ENCODE measurements around the gene JMJD6. TPM values are rescaled to one million over a fixed set of nuclear protein-coding genes. Genes with fewer than 3 reads are reported as not detected.
"Not testable (repeated sequence)": the region's sequence is repeated elsewhere in the genome, so short reads cannot be mapped to it uniquely, and the experiment has no call there.

JMJD6 gene
- polyA plus RNA-seq, 1 donor (not counting 4 experiments of a cell fraction or from before 2014, with no cell fraction given): 12.0 TPM

DNA sequence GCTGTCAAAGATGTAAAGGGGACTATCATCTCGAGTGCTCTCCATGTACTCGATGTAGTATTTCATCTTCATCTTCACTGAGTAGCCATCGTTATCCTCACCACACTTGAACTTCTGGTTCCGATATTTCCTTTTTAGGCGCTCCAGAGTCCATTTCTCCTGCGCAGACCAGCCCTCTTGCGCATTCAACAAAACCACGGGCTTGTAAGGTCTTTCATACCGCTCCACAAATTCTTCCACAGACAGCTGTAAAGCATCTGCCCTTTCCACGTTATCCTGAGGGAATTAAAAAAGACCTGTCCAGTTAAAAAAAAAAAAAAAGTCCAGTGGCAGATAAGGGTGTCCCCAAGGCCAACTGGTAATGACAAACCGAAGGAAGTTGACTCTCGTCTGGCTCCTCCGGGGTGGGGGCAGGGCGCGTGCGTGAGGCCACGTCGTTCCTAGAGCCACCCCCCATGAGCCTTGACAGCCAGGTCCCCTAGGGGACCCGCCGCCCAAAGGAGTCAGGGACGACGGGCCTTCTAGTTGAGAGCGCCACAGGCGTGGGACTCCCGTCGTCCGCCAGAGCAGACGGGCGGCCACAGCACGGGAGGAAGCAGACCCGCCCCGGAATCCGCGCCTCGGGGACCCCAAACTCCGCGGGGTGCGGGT, 701 bp downstream of the JMJD6 start:
- H2AFZ ChIP-seq (ENCODE audit: control insufficient read depth, low read length): peak overlapping the region; percentile 86

GRCh38 chr17:76723812-76724211, 2.6 kb downstream of the JMJD6 start:
- Histone ChIP-seq H3K9me1 (ENCODE audit: control insufficient read depth, extremely low read depth, insufficient read depth, low read length) (peaks cover 3% of the 10 kb centered on the region), H3K36me3 (ENCODE audit: control insufficient read depth in 2 of 2, extremely low read depth in 1 of 2, insufficient read depth in 2 of 2, low read length in 2 of 2) (peaks cover 31 to 47% of the 10 kb centered on the region in 2 experiments), H3K4me1 (ENCODE audit: control insufficient read depth, extremely low read depth, insufficient read depth, low read length) (peaks cover 20% of the 10 kb centered on the region), H3K79me2 (ENCODE audit: control insufficient read depth, insufficient read depth, low read length) (peaks cover 62% of the 10 kb centered on the region), H3K9ac (ENCODE audit: control insufficient read depth, extremely low read depth, insufficient read depth, low read length) (no peak overlapping the region), H2AFZ (ENCODE audit: control insufficient read depth, low read length) (no peak overlapping the region), H3K4me3 (ENCODE audit: control insufficient read depth in 2 of 3, extremely low read depth in 1 of 3, insufficient read depth in 2 of 3, low read depth in 1 of 3, low read length in 3 of 3) (no peak overlapping the region), H3K9me3 (ENCODE audit: control insufficient read depth, low read depth, low read length) (no peaks in the 10 kb centered on the region), H3K27me3 (ENCODE audit: control insufficient read depth, extremely low read depth, insufficient read depth, low read length) (no peaks in the 10 kb centered on the region), H4K20me1 (ENCODE audit: control insufficient read depth, extremely low read depth, insufficient read depth, low read length) (peaks cover 2% of the 10 kb centered on the region), H3K27ac (ENCODE audit: control insufficient read depth, insufficient read depth, low read length) (no peak overlapping the region), H3K4me2 (ENCODE audit: control insufficient read depth, extremely low read depth, insufficient read depth, low read depth, low read length) (no peak overlapping the region)
- dilution Hi-C loops (cut with MboI; ENCODE audit: extremely low pct_ligation_motif_present, low sequenced_read_pairs): no loop called here
- DNase-seq (ENCODE audit: low read depth, low spot score) (no peak), FAIRE-seq (no peak)
- TF ChIP-seq CTCF (optimal IDR thresholded peaks at IDR 0.05 in 1 of 3, IDR thresholded peaks at IDR 0.05 in 1 of 3, conservative IDR thresholded peaks at IDR 0.05 in 1 of 3; ENCODE audit: extremely low read depth in 1 of 3, insufficient read depth in 2 of 3, low read length in 3 of 3) (no peak), EZH2 (IDR thresholded peaks at IDR 0.05; ENCODE audit: low read length) (no peak)

More for the DNA sequence above, 701 bp downstream of the JMJD6 start:
- Histone ChIP-seq H3K9me3 (ENCODE audit: control insufficient read depth, low read depth, low read length) (no peaks in the 10 kb centered on the region), H3K4me2 (ENCODE audit: control insufficient read depth, extremely low read depth, insufficient read depth, low read depth, low read length) (peak overlapping the region; percentile 99), H3K79me2 (ENCODE audit: control insufficient read depth, insufficient read depth, low read length) (peaks cover 67% of the 10 kb centered on the region), H3K4me1 (ENCODE audit: control insufficient read depth, extremely low read depth, insufficient read depth, low read length) (peaks cover 20% of the 10 kb centered on the region), H3K4me3 (ENCODE audit: control insufficient read depth in 2 of 3, extremely low read depth in 1 of 3, insufficient read depth in 2 of 3, low read depth in 1 of 3, low read length in 3 of 3) (peak overlapping the region; percentile 81 to 93 (median 88)), H4K20me1 (ENCODE audit: control insufficient read depth, extremely low read depth, insufficient read depth, low read length) (peaks cover 6% of the 10 kb centered on the region), H3K27me3 (ENCODE audit: control insufficient read depth, extremely low read depth, insufficient read depth, low read length) (no peaks in the 10 kb centered on the region), H3K36me3 (ENCODE audit: control insufficient read depth in 2 of 2, extremely low read depth in 1 of 2, insufficient read depth in 2 of 2, low read length in 2 of 2) (peaks cover 21 to 35% of the 10 kb centered on the region in 2 experiments), H3K27ac (ENCODE audit: control insufficient read depth, insufficient read depth, low read length) (peak overlapping the region; percentile 83), H3K9ac (ENCODE audit: control insufficient read depth, extremely low read depth, insufficient read depth, low read length) (peak overlapping the region; percentile 91), H3K9me1 (ENCODE audit: control insufficient read depth, extremely low read depth, insufficient read depth, low read length) (peaks cover 3% of the 10 kb centered on the region)
- dilution Hi-C loops (cut with MboI; ENCODE audit: extremely low pct_ligation_motif_present, low sequenced_read_pairs): no loop called here
- DNase-seq (ENCODE audit: low read depth, low spot score) (no peak), FAIRE-seq (no peak)
- TF ChIP-seq EZH2 (IDR thresholded peaks at IDR 0.05; ENCODE audit: low read length) (no peak), CTCF (optimal IDR thresholded peaks at IDR 0.05 in 1 of 3, IDR thresholded peaks at IDR 0.05 in 1 of 3, conservative IDR thresholded peaks at IDR 0.05 in 1 of 3; ENCODE audit: extremely low read depth in 1 of 3, insufficient read depth in 2 of 3, low read length in 3 of 3) (no peak)

DNA sequence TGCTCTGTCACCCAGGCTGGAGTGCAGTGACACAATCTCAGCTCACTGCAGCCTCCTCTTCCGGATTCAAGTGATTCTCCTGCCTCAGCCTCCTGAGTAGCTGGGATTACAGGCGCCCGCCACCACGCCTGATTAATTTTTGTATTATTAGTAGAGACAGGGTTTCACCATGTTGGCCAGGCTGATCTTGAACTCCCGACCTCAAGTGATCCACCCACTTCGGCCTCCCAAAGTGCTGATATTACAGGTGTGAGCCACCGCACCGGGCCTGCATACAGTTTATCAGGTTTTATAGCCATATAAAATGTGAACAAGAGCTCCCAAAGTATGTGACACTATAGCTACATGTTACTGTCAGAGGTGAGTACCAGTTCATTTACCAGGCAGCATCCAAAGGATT, 3.4 kb downstream of the JMJD6 start:
- peaks cover 17% of the 10 kb centered on the region for H3K4me1 ChIP-seq (ENCODE audit: control insufficient read depth, extremely low read depth, insufficient read depth, low read length)
- DNase-seq (ENCODE audit: low read depth, low spot score): not testable (repeated sequence)
- peaks cover 38 to 55% of the 10 kb centered on the region in 2 experiments for H3K36me3 ChIP-seq (ENCODE audit: control insufficient read depth in 2 of 2, extremely low read depth in 1 of 2, insufficient read depth in 2 of 2, low read length in 2 of 2)

More for the DNA sequence above, 3.4 kb downstream of the JMJD6 start:
- dilution Hi-C loops (cut with MboI; ENCODE audit: extremely low pct_ligation_motif_present, low sequenced_read_pairs); H3K27me3 ChIP-seq (ENCODE audit: control insufficient read depth, extremely low read depth, insufficient read depth, low read length); FAIRE-seq; H3K4me2 ChIP-seq (ENCODE audit: control insufficient read depth, extremely low read depth, insufficient read depth, low read depth, low read length); H2AFZ ChIP-seq (ENCODE audit: control insufficient read depth, low read length); H3K27ac ChIP-seq (ENCODE audit: control insufficient read depth, insufficient read depth, low read length); H3K4me3 ChIP-seq (ENCODE audit: control insufficient read depth in 2 of 3, extremely low read depth in 1 of 3, insufficient read depth in 2 of 3, low read depth in 1 of 3, low read length in 3 of 3); H3K9ac ChIP-seq (ENCODE audit: control insufficient read depth, extremely low read depth, insufficient read depth, low read length); H4K20me1 ChIP-seq (ENCODE audit: control insufficient read depth, extremely low read depth, insufficient read depth, low read length); H3K9me3 ChIP-seq (ENCODE audit: control insufficient read depth, low read depth, low read length); H3K9me1 ChIP-seq (ENCODE audit: control insufficient read depth, extremely low read depth, insufficient read depth, low read length): not testable (repeated sequence)
- peaks cover 59% of the 10 kb centered on the region for H3K79me2 ChIP-seq (ENCODE audit: control insufficient read depth, insufficient read depth, low read length)
